ENCODE measurements around the gene B3GALT2.

Gene B3GALT2

DNA sequence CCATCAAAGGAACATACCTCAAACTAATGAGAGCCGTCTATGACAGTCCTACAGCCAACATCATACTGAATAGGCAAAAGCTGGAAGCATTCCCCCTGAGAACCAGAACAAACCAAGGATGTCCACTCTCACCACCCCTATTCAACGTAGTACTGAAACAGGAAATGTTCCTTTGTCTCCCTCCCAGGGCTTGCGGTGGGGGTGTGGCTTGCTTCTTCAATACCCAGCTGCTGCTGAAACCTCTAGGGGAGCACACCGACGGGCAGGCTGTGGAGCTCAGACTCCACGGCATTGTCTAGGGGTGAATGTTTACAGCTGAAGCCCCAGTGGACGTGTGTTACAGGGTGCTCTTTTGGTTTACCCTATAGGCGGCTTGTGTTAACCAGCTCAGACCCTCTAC is 30.5 kb upstream of the B3GALT2 start:
- DNase-seq = no peak
- Histone ChIP-seq H3K27ac (ENCODE audit: insufficient read depth in 1 of 2, low read depth in 1 of 2, low read length in 2 of 2, poor library complexity in 1 of 2, severe bottlenecking in 2 of 2) (no peak overlapping the region), H3K9me3 (ENCODE audit: control extremely low read depth in 1 of 5, control insufficient read depth in 4 of 5, insufficient read depth in 2 of 5, low read depth in 1 of 5, low read length in 4 of 5) (peaks cover 0 to 6% (median 5%) of the 10 kb centered on the region in 5 experiments), H3K4me3 (ENCODE audit: control insufficient read depth in 1 of 7, extremely low read depth in 1 of 7, insufficient read depth in 4 of 7, low read depth in 2 of 7, low read length in 6 of 7) (no peak overlapping the region), H3K4me1 (ENCODE audit: control extremely low read depth in 1 of 4, control insufficient read depth in 4 of 4, insufficient read depth in 4 of 4, low read length in 3 of 4) (no peaks in the 10 kb centered on the region), H3K27me3 (replicated peaks in 2 of 5; ENCODE audit: control insufficient read depth in 4 of 5, insufficient read depth in 5 of 5, low read length in 4 of 5) (no peaks in the 10 kb centered on the region), H3K36me3 (ENCODE audit: control insufficient read depth in 4 of 4, insufficient read depth in 4 of 4, low read length in 3 of 4) (peaks cover 21 to 60% (median 27%) of the 10 kb centered on the region in 4 experiments)
- ChIA-PET POLR2A (no interaction called here), CTCF (interaction anchor here (0.6 kb wide), 1 partner anchor 1984 kb away, joined by 3 read pairs; no protein-coding TSS in a partner anchor)
- 97% methylated on average over 5 of the region's 8 CpGs for WGBS (ENCODE audit: insufficient coverage)

DNA sequence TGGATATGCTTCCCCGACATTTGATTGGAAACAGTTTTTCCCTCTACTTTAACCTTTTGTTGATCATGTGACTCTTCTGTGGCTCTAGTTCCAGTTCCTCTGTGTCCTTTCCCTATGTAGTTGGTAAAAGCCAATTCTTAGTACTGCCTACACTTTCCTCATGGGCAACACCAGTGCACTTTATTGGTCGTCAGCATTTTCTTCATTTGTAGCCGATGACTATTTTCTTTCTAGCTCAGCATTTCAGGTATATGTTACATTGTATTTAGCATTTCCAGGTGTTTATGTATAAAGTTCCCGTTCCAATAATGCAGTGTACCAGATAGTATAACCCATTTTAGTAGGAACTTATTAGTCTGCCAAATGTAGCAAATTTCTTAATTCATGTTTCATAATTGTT is 27.6 kb upstream of the B3GALT2 start:
- DNase-seq = no peak
- Histone ChIP-seq H3K4me1 (ENCODE audit: control extremely low read depth in 1 of 4, control insufficient read depth in 4 of 4, insufficient read depth in 4 of 4, low read length in 3 of 4) (no peaks in the 10 kb centered on the region), H3K36me3 (ENCODE audit: control insufficient read depth in 4 of 4, insufficient read depth in 4 of 4, low read length in 3 of 4) (peaks cover 29 to 84% (median 32%) of the 10 kb centered on the region in 4 experiments), H3K4me3 (ENCODE audit: control insufficient read depth in 1 of 7, extremely low read depth in 1 of 7, insufficient read depth in 4 of 7, low read depth in 2 of 7, low read length in 6 of 7) (no peak overlapping the region), H3K27me3 (replicated peaks in 2 of 5; ENCODE audit: control insufficient read depth in 4 of 5, insufficient read depth in 5 of 5, low read length in 4 of 5) (no peaks in the 10 kb centered on the region), H3K9me3 (ENCODE audit: control extremely low read depth in 1 of 5, control insufficient read depth in 4 of 5, insufficient read depth in 2 of 5, low read depth in 1 of 5, low read length in 4 of 5) (peaks cover 0 to 16% (median 6%) of the 10 kb centered on the region in 5 experiments), H3K27ac (ENCODE audit: insufficient read depth in 1 of 2, low read depth in 1 of 2, low read length in 2 of 2, poor library complexity in 1 of 2, severe bottlenecking in 2 of 2) (no peak overlapping the region)
- CTCF ChIA-PET = no interaction called here
- POLR2A ChIA-PET = no interaction called here
- 100% methylated on average over 1 of the region's 4 CpGs for WGBS (ENCODE audit: insufficient coverage)

DNA sequence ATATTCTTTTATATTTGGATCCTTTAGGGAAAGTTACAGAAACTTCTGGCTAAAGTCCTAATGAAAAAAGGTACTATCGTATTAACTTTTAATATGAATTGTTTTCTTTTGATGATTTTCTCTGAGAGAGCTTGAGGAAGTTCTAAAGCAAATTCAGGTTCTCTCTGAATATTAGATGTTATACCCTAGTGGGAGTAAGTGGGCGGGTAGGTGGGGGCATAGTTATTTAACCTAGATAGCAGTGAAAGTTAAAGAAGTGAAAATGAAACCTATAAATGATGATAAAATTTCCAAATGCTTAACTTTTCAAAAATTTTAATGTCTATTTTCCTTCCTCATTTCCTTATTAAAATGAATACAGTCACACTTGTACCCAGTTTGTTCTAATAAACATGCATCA is 26.2 kb upstream of the B3GALT2 start:
- CTCF ChIA-PET = no interaction called here
- H3K27me3 ChIP-seq (replicated peaks in 2 of 5; ENCODE audit: control insufficient read depth in 4 of 5, insufficient read depth in 5 of 5, low read length in 4 of 5) = no peaks in the 10 kb centered on the region
- no peak for DNase-seq
- WGBS (ENCODE audit: insufficient coverage) = 100% methylated on average over 1 of the region's 2 CpGs
- H3K4me1 ChIP-seq (ENCODE audit: control extremely low read depth in 1 of 4, control insufficient read depth in 4 of 4, insufficient read depth in 4 of 4, low read length in 3 of 4) = no peaks in the 10 kb centered on the region
- peaks cover 25 to 84% (median 34%) of the 10 kb centered on the region in 4 experiments for H3K36me3 ChIP-seq (ENCODE audit: control insufficient read depth in 4 of 4, insufficient read depth in 4 of 4, low read length in 3 of 4)
- POLR2A ChIA-PET = no interaction called here
- H3K9me3 ChIP-seq (ENCODE audit: control extremely low read depth in 1 of 5, control insufficient read depth in 4 of 5, insufficient read depth in 2 of 5, low read depth in 1 of 5, low read length in 4 of 5) = peaks cover 0 to 26% (median 5%) of the 10 kb centered on the region in 5 experiments
- no peak overlapping the region for H3K27ac ChIP-seq (ENCODE audit: insufficient read depth in 1 of 2, low read depth in 1 of 2, low read length in 2 of 2, poor library complexity in 1 of 2, severe bottlenecking in 2 of 2)
- no peak overlapping the region for H3K4me3 ChIP-seq (ENCODE audit: control insufficient read depth in 1 of 7, extremely low read depth in 1 of 7, insufficient read depth in 4 of 7, low read depth in 2 of 7, low read length in 6 of 7)

DNA sequence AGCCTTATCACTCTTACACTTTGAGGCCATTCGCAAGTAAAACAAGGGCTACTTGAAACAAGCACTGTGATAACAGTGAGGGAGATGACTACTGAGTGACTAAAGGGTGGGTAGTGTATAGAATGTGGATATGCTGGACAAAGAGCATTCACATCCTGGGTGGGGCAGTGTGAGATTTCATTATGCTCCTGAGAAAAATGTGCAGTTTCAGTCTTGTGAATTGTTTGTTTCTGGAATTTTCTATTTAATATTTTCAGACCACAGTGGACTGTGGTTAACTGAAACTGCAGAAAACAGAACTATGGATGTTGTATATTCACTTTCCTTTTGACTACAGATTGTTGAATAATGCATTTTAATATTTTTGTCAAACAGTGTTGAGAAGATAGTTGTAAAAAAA is 25.1 kb upstream of the B3GALT2 start:
- H3K36me3 ChIP-seq (ENCODE audit: control insufficient read depth in 4 of 4, insufficient read depth in 4 of 4, low read length in 3 of 4) = peaks cover 25 to 83% (median 33%) of the 10 kb centered on the region in 4 experiments
- H3K4me3 ChIP-seq (ENCODE audit: control insufficient read depth in 1 of 7, extremely low read depth in 1 of 7, insufficient read depth in 4 of 7, low read depth in 2 of 7, low read length in 6 of 7) = no peak overlapping the region
- no peak for DNase-seq
- no CpG with 5 or more reads among the region's 1 CpG for WGBS (ENCODE audit: insufficient coverage)
- H3K27me3 ChIP-seq (replicated peaks in 2 of 5; ENCODE audit: control insufficient read depth in 4 of 5, insufficient read depth in 5 of 5, low read length in 4 of 5) = no peaks in the 10 kb centered on the region
- POLR2A ChIA-PET = no interaction called here
- no peak overlapping the region for H3K27ac ChIP-seq (ENCODE audit: insufficient read depth in 1 of 2, low read depth in 1 of 2, low read length in 2 of 2, poor library complexity in 1 of 2, severe bottlenecking in 2 of 2)
- CTCF ChIA-PET = no interaction called here
- H3K4me1 ChIP-seq (ENCODE audit: control extremely low read depth in 1 of 4, control insufficient read depth in 4 of 4, insufficient read depth in 4 of 4, low read length in 3 of 4) = no peaks in the 10 kb centered on the region
- peaks cover 0 to 34% (median 9%) of the 10 kb centered on the region in 5 experiments for H3K9me3 ChIP-seq (ENCODE audit: control extremely low read depth in 1 of 5, control insufficient read depth in 4 of 5, insufficient read depth in 2 of 5, low read depth in 1 of 5, low read length in 4 of 5)

DNA sequence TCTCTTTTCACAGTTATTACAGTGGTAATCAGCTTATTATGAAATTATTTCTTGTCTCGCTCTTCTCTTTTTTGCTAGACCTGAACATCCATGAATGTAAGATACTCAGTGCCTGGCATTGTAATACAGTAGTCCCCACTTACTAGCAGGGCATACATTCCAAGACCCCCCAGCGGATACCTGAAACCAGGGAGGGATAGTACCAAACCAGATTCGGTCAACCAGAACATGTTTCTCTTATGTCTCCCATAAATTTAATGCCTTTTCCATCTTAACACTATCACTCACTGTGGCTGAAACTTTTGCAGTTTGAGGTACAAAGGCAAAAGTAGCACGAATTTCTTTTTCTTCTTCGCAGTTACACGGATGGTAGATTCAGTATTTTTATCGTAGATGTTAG is 24.6 kb upstream of the B3GALT2 start:
- Histone ChIP-seq H3K4me1 (ENCODE audit: control extremely low read depth in 1 of 4, control insufficient read depth in 4 of 4, insufficient read depth in 4 of 4, low read length in 3 of 4) (no peaks in the 10 kb centered on the region), H3K9me3 (ENCODE audit: control extremely low read depth in 1 of 5, control insufficient read depth in 4 of 5, insufficient read depth in 2 of 5, low read depth in 1 of 5, low read length in 4 of 5) (peaks cover 0 to 38% (median 13%) of the 10 kb centered on the region in 5 experiments), H3K36me3 (ENCODE audit: control insufficient read depth in 4 of 4, insufficient read depth in 4 of 4, low read length in 3 of 4) (peaks cover 25 to 85% (median 35%) of the 10 kb centered on the region in 4 experiments), H3K27ac (ENCODE audit: insufficient read depth in 1 of 2, low read depth in 1 of 2, low read length in 2 of 2, poor library complexity in 1 of 2, severe bottlenecking in 2 of 2) (no peak overlapping the region), H3K27me3 (replicated peaks in 2 of 5; ENCODE audit: control insufficient read depth in 4 of 5, insufficient read depth in 5 of 5, low read length in 4 of 5) (no peaks in the 10 kb centered on the region), H3K4me3 (ENCODE audit: control insufficient read depth in 1 of 7, extremely low read depth in 1 of 7, insufficient read depth in 4 of 7, low read depth in 2 of 7, low read length in 6 of 7) (no peak overlapping the region)
- no peak for DNase-seq
- WGBS (ENCODE audit: insufficient coverage) = 100% methylated on average over 3 of the region's 7 CpGs
- ChIA-PET CTCF (interaction anchor here (1.2 kb wide), 1 partner anchor 25 kb away, joined by 3 read pairs; no protein-coding TSS in a partner anchor), POLR2A (no interaction called here)

DNA sequence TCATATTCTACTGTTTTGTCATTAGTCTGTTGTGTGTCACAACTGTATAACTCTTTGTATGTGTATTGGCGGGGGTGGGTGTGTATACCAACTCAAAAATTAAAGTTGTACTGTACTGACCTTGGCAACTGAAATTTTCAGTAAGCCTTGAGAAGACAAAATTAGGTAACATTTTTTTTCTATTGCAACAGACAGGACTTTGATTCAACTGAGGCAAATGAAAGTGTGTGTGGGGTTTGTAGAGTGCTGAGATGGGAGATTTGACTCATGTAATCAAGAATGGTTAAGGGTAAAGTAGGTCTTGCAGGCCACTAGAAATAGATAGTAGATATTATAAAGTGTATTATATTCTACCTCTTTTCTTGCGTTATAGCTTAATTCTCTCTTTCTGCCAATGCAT is 14.6 kb upstream of the B3GALT2 start:
- H3K27me3 ChIP-seq (replicated peaks in 2 of 5; ENCODE audit: control insufficient read depth in 4 of 5, insufficient read depth in 5 of 5, low read length in 4 of 5) = no peaks in the 10 kb centered on the region
- DNase-seq = no peak
- no peak overlapping the region for H3K27ac ChIP-seq (ENCODE audit: insufficient read depth in 1 of 2, low read depth in 1 of 2, low read length in 2 of 2, poor library complexity in 1 of 2, severe bottlenecking in 2 of 2)
- WGBS (ENCODE audit: insufficient coverage) = no CpG with 5 or more reads among the region's 2 CpGs
- no peak overlapping the region for H3K4me3 ChIP-seq (ENCODE audit: control insufficient read depth in 1 of 7, extremely low read depth in 1 of 7, insufficient read depth in 4 of 7, low read depth in 2 of 7, low read length in 6 of 7)
- ChIA-PET POLR2A (no interaction called here), CTCF (interaction anchor here (0.9 to 1.4 kb wide), 2 partner anchors 9 to 19 kb away, joined by 3 to 4 read pairs; no protein-coding TSS in a partner anchor)
- H3K9me3 ChIP-seq (ENCODE audit: control extremely low read depth in 1 of 5, control insufficient read depth in 4 of 5, insufficient read depth in 2 of 5, low read depth in 1 of 5, low read length in 4 of 5) = peaks cover 0 to 3% (median 0%) of the 10 kb centered on the region in 5 experiments
- peaks cover 0 to 10% (median 9%) of the 10 kb centered on the region in 4 experiments for H3K36me3 ChIP-seq (ENCODE audit: control insufficient read depth in 4 of 4, insufficient read depth in 4 of 4, low read length in 3 of 4)
- no peaks in the 10 kb centered on the region for H3K4me1 ChIP-seq (ENCODE audit: control extremely low read depth in 1 of 4, control insufficient read depth in 4 of 4, insufficient read depth in 4 of 4, low read length in 3 of 4)

DNA sequence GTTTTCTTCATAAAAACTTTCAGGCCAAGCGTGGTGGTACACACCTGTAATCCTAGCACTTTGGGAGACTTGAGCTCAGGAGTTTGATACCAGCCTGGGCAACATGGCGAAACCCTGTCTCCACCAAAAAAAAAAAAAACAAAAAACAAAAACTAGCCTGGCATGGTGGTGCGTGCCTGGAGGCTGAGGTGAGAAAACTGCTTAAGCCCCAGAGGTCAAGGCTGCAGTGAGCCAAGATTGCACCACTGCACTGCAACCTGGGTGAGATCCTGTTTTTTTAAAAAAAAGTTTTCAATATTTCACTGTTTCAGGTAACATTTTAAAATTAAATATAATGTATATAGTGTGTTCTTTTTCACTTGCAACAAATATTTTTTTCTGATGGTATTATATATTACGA is 13.5 kb upstream of the B3GALT2 start:
- Histone ChIP-seq H3K27ac (ENCODE audit: insufficient read depth in 1 of 2, low read depth in 1 of 2, low read length in 2 of 2, poor library complexity in 1 of 2, severe bottlenecking in 2 of 2) (no peak overlapping the region), H3K36me3 (ENCODE audit: control insufficient read depth in 4 of 4, insufficient read depth in 4 of 4, low read length in 3 of 4) (peaks cover 0 to 4% (median under 1%) of the 10 kb centered on the region in 4 experiments), H3K4me3 (ENCODE audit: control insufficient read depth in 1 of 7, extremely low read depth in 1 of 7, insufficient read depth in 4 of 7, low read depth in 2 of 7, low read length in 6 of 7) (no peak overlapping the region), H3K9me3 (ENCODE audit: control extremely low read depth in 1 of 5, control insufficient read depth in 4 of 5, insufficient read depth in 2 of 5, low read depth in 1 of 5, low read length in 4 of 5) (peaks cover 0 to 1% (median 0%) of the 10 kb centered on the region in 5 experiments), H3K4me1 (ENCODE audit: control extremely low read depth in 1 of 4, control insufficient read depth in 4 of 4, insufficient read depth in 4 of 4, low read length in 3 of 4) (no peaks in the 10 kb centered on the region), H3K27me3 (replicated peaks in 2 of 5; ENCODE audit: control insufficient read depth in 4 of 5, insufficient read depth in 5 of 5, low read length in 4 of 5) (no peaks in the 10 kb centered on the region)
- CTCF ChIA-PET = no interaction called here
- WGBS (ENCODE audit: insufficient coverage) = 100% methylated on average over 1 of the region's 4 CpGs
- POLR2A ChIA-PET = no interaction called here
- DNase-seq = no peak

Data from common myeloid progenitor, CD34-positive (primary cell).